ENCODE results near the gene CDH13.

DNA sequence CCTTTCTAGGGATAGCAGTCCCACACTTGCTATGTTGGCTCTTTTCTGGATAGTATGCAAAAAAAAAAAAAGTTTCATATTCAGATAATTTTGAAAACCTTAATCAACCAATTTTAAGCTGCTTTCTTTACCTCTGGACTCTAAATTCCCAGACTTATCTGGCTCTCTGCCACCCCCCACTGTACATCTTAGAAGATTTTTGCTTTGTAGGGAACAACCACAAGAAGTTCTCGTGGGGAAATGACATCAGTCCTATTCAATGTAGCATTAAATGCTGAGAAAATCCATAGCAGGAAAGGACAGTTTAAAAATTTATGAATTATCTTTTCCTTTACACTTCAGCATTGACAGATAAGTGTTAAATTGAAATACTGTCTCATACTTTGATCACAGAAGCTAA lies 618.3 kb downstream of the CDH13 start:
- no peak for TF ChIP-seq YY1 (tag by site-specific recombination; IDR thresholded peaks at IDR 0.05)
- TF ChIP-seq ZNF76 (tag by site-specific recombination; IDR thresholded peaks at IDR 0.05; ENCODE audit: borderline replicate concordance, low read depth) = no peak
- TF ChIP-seq, protein P1, sequence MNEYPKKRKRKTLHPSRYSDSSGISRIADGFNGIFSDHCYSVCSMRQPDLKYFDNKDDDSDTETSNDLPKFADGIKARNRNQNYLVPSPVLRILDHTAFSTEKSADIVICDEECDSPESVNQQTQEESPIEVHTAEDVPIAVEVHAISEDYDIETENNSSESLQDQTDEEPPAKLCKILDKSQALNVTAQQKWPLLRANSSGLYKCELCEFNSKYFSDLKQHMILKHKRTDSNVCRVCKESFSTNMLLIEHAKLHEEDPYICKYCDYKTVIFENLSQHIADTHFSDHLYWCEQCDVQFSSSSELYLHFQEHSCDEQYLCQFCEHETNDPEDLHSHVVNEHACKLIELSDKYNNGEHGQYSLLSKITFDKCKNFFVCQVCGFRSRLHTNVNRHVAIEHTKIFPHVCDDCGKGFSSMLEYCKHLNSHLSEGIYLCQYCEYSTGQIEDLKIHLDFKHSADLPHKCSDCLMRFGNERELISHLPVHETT (tag by site-specific recombination; IDR thresholded peaks at IDR 0.05) = no peak
- TF ChIP-seq, protein P2, sequence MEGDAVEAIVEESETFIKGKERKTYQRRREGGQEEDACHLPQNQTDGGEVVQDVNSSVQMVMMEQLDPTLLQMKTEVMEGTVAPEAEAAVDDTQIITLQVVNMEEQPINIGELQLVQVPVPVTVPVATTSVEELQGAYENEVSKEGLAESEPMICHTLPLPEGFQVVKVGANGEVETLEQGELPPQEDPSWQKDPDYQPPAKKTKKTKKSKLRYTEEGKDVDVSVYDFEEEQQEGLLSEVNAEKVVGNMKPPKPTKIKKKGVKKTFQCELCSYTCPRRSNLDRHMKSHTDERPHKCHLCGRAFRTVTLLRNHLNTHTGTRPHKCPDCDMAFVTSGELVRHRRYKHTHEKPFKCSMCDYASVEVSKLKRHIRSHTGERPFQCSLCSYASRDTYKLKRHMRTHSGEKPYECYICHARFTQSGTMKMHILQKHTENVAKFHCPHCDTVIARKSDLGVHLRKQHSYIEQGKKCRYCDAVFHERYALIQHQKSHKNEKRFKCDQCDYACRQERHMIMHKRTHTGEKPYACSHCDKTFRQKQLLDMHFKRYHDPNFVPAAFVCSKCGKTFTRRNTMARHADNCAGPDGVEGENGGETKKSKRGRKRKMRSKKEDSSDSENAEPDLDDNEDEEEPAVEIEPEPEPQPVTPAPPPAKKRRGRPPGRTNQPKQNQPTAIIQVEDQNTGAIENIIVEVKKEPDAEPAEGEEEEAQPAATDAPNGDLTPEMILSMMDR (tag by site-specific recombination; IDR thresholded peaks at IDR 0.05) = no peak
- TF ChIP-seq, protein P3, sequence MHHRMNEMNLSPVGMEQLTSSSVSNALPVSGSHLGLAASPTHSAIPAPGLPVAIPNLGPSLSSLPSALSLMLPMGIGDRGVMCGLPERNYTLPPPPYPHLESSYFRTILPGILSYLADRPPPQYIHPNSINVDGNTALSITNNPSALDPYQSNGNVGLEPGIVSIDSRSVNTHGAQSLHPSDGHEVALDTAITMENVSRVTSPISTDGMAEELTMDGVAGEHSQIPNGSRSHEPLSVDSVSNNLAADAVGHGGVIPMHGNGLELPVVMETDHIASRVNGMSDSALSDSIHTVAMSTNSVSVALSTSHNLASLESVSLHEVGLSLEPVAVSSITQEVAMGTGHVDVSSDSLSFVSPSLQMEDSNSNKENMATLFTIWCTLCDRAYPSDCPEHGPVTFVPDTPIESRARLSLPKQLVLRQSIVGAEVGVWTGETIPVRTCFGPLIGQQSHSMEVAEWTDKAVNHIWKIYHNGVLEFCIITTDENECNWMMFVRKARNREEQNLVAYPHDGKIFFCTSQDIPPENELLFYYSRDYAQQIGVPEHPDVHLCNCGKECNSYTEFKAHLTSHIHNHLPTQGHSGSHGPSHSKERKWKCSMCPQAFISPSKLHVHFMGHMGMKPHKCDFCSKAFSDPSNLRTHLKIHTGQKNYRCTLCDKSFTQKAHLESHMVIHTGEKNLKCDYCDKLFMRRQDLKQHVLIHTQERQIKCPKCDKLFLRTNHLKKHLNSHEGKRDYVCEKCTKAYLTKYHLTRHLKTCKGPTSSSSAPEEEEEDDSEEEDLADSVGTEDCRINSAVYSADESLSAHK (tag by site-specific recombination; IDR thresholded peaks at IDR 0.05) = no peak
- no peak for TF ChIP-seq ZNF660 (tag by site-specific recombination; IDR thresholded peaks at IDR 0.05)
- TF ChIP-seq PRDM1 (tag by site-specific recombination; IDR thresholded peaks at IDR 0.05) = no peak
- no peak for TF ChIP-seq KLF9 (tag by site-specific recombination; IDR thresholded peaks at IDR 0.05; ENCODE audit: low read depth)
- TF ChIP-seq ZFP37 (tag by site-specific recombination; IDR thresholded peaks at IDR 0.05) = no peak
- TF ChIP-seq HOXA7 (CRISPR knock-in tag; IDR thresholded peaks at IDR 0.05; ENCODE audit: borderline replicate concordance) = no peak
- no peak for TF ChIP-seq REST (tag by site-specific recombination; IDR thresholded peaks at IDR 0.05)
- TF ChIP-seq, protein P4, sequence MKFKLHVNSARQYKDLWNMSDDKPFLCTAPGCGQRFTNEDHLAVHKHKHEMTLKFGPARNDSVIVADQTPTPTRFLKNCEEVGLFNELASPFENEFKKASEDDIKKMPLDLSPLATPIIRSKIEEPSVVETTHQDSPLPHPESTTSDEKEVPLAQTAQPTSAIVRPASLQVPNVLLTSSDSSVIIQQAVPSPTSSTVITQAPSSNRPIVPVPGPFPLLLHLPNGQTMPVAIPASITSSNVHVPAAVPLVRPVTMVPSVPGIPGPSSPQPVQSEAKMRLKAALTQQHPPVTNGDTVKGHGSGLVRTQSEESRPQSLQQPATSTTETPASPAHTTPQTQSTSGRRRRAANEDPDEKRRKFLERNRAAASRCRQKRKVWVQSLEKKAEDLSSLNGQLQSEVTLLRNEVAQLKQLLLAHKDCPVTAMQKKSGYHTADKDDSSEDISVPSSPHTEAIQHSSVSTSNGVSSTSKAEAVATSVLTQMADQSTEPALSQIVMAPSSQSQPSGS (tag by site-specific recombination; IDR thresholded peaks at IDR 0.05; ENCODE audit: low read depth) = no peak
- TF ChIP-seq, protein P5, sequence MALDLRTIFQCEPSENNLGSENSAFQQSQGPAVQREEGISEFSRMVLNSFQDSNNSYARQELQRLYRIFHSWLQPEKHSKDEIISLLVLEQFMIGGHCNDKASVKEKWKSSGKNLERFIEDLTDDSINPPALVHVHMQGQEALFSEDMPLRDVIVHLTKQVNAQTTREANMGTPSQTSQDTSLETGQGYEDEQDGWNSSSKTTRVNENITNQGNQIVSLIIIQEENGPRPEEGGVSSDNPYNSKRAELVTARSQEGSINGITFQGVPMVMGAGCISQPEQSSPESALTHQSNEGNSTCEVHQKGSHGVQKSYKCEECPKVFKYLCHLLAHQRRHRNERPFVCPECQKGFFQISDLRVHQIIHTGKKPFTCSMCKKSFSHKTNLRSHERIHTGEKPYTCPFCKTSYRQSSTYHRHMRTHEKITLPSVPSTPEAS (tag by site-specific recombination; IDR thresholded peaks at IDR 0.05) = no peak

Data from HEK293 (cell line).